Activated CD4-positive, alpha-beta T cell treated with anti-CD3 and anti-CD28 coated beads, Interleukin-2, amount 10 ng/mL, durations not matched to agents 24 days and 14 days (primary cell): ENCODE data around the gene ADARB2. TPM values are rescaled to one million over a fixed set of nuclear protein-coding genes. Genes with fewer than 3 reads are reported as not detected.

Source experiments
- DNase-seq: peaks from one replicate; pipeline ENCODE4 v3.0.0; 2022
- H3K27ac Mint-ChIP-seq: one replicate; pipeline ENCODE4 v1.8.0; 2022; ENCODE audit warnings: mild to moderate bottlenecking, mixed read lengths
- H3K27me3 Mint-ChIP-seq: one replicate; pipeline ENCODE4 v1.8.0; 2022; ENCODE audit warnings: mixed read lengths
- H3K36me3 Mint-ChIP-seq: one replicate; pipeline ENCODE4 v1.8.0; 2022; ENCODE audit warnings: low read depth, mild to moderate bottlenecking, mixed read lengths
- H3K4me1 Mint-ChIP-seq: one replicate; pipeline ENCODE4 v1.8.0; 2021; ENCODE audit warnings: mixed read lengths
- H3K4me3 Mint-ChIP-seq: one replicate; pipeline ENCODE4 v1.8.0; 2022; ENCODE audit warnings: mild to moderate bottlenecking, moderate library complexity, mixed read lengths
- H3K9me3 Mint-ChIP-seq: one replicate; pipeline ENCODE4 v1.8.0; 2021; ENCODE audit warnings: mixed read lengths
- intact Hi-C: fragments of 100-400 bp; cut with micrococcal nuclease; formaldehyde crosslinking; loops from one replicate; pipeline ENCODE4 v1.15.1; 2023
- total RNA-seq: library from RNA; stranded (reverse); gene quantifications from 2 replicates; pipeline ENCODE4 v1.2.3, GENCODE V29; 2022

The ADARB2 gene
- total RNA-seq, 1 donor from 2014 or later = not detected

GRCh38 chr10:1274111-1274661 is 463.1 kb downstream of the ADARB2 start:
- H3K36me3 Mint-ChIP-seq = no peaks in the 10 kb centered on the region
- H3K4me3 Mint-ChIP-seq = no peak overlapping the region
- intact Hi-C loops = no loop called here
- no peak overlapping the region for H3K27ac Mint-ChIP-seq
- no peaks in the 10 kb centered on the region for H3K9me3 Mint-ChIP-seq
- H3K27me3 Mint-ChIP-seq = peaks cover 9% of the 10 kb centered on the region
- DNase-seq = no peak
- no peaks in the 10 kb centered on the region for H3K4me1 Mint-ChIP-seq

- Mint-ChIP-seq H3K27me3 (peaks cover 8% of the 10 kb centered on the region), H3K4me1 (no peaks in the 10 kb centered on the region), H3K27ac (no peak overlapping the region), H3K9me3 (no peaks in the 10 kb centered on the region), H3K4me3 (no peak overlapping the region), H3K36me3 (no peaks in the 10 kb centered on the region)
- no peak for DNase-seq
- intact Hi-C loops = no loop called here
Observed at GRCh38 chr10:1273372-1274105, 463.8 kb downstream of the ADARB2 start.

GRCh38 chr10:1272777-1273161 is 464.6 kb downstream of the ADARB2 start:
- intact Hi-C loops = no loop called here
- Mint-ChIP-seq H3K4me3 (no peak overlapping the region), H3K27ac (no peak overlapping the region), H3K4me1 (no peaks in the 10 kb centered on the region), H3K27me3 (peaks cover 6% of the 10 kb centered on the region), H3K9me3 (no peaks in the 10 kb centered on the region), H3K36me3 (no peaks in the 10 kb centered on the region)
- DNase-seq = no peak

- Mint-ChIP-seq H3K4me1 (no peaks in the 10 kb centered on the region), H3K4me3 (no peak overlapping the region), H3K36me3 (no peaks in the 10 kb centered on the region), H3K27ac (no peak overlapping the region), H3K27me3 (peaks cover 4% of the 10 kb centered on the region), H3K9me3 (no peaks in the 10 kb centered on the region)
- no peak for DNase-seq
- intact Hi-C loops = no loop called here
Observed at GRCh38 chr10:1272079-1272776, 465.1 kb downstream of the ADARB2 start.

GRCh38 chr10:1270906-1271305 is 466.4 kb downstream of the ADARB2 start:
- H3K27ac Mint-ChIP-seq = no peak overlapping the region
- no peak overlapping the region for H3K4me3 Mint-ChIP-seq
- H3K4me1 Mint-ChIP-seq = no peaks in the 10 kb centered on the region
- H3K9me3 Mint-ChIP-seq = no peaks in the 10 kb centered on the region
- intact Hi-C loops = no loop called here
- H3K36me3 Mint-ChIP-seq = no peaks in the 10 kb centered on the region
- no peak for DNase-seq
- peaks cover 2% of the 10 kb centered on the region for H3K27me3 Mint-ChIP-seq

- Mint-ChIP-seq H3K9me3 (no peaks in the 10 kb centered on the region), H3K36me3 (no peaks in the 10 kb centered on the region), H3K27me3 (peaks cover 2% of the 10 kb centered on the region), H3K4me3 (no peak overlapping the region), H3K27ac (no peak overlapping the region), H3K4me1 (no peaks in the 10 kb centered on the region)
- no peak for DNase-seq
- intact Hi-C loops = no loop called here
Observed at GRCh38 chr10:1270490-1270889, 466.8 kb downstream of the ADARB2 start.

- Mint-ChIP-seq H3K27ac (no peak overlapping the region), H3K4me3 (no peak overlapping the region), H3K36me3 (no peaks in the 10 kb centered on the region), H3K4me1 (no peaks in the 10 kb centered on the region), H3K9me3 (no peaks in the 10 kb centered on the region), H3K27me3 (peaks cover 5% of the 10 kb centered on the region)
- DNase-seq = no peak
- intact Hi-C loops = no loop called here
Observed at GRCh38 chr10:1268831-1269230, 468.5 kb downstream of the ADARB2 start.

GRCh38 chr10:1267568-1267967 is 469.8 kb downstream of the ADARB2 start:
- no peaks in the 10 kb centered on the region for H3K9me3 Mint-ChIP-seq
- no peak overlapping the region for H3K4me3 Mint-ChIP-seq
- H3K27ac Mint-ChIP-seq = no peak overlapping the region
- H3K36me3 Mint-ChIP-seq = no peaks in the 10 kb centered on the region
- H3K27me3 Mint-ChIP-seq = peaks cover 5% of the 10 kb centered on the region
- no peaks in the 10 kb centered on the region for H3K4me1 Mint-ChIP-seq
- intact Hi-C loops = no loop called here
- no peak for DNase-seq

- Mint-ChIP-seq H3K27ac (no peak overlapping the region), H3K36me3 (no peaks in the 10 kb centered on the region), H3K27me3 (peaks cover 5% of the 10 kb centered on the region), H3K4me1 (no peaks in the 10 kb centered on the region), H3K9me3 (no peaks in the 10 kb centered on the region), H3K4me3 (no peak overlapping the region)
- intact Hi-C loops = no loop called here
- DNase-seq = no peak
Observed at GRCh38 chr10:1267148-1267547, 470.2 kb downstream of the ADARB2 start.

GRCh38 chr10:1266033-1266802 is 471.1 kb downstream of the ADARB2 start:
- intact Hi-C loops = no loop called here
- Mint-ChIP-seq H3K9me3 (no peaks in the 10 kb centered on the region), H3K27me3 (peaks cover 5% of the 10 kb centered on the region), H3K4me1 (no peaks in the 10 kb centered on the region), H3K36me3 (no peaks in the 10 kb centered on the region), H3K4me3 (no peak overlapping the region), H3K27ac (no peak overlapping the region)
- DNase-seq = no peak

- intact Hi-C loops = no loop called here
- Mint-ChIP-seq H3K27ac (no peak overlapping the region), H3K9me3 (no peaks in the 10 kb centered on the region), H3K4me1 (no peaks in the 10 kb centered on the region), H3K27me3 (peaks cover 6% of the 10 kb centered on the region), H3K4me3 (no peak overlapping the region), H3K36me3 (no peaks in the 10 kb centered on the region)
- DNase-seq = peak; percentile 25
Observed at GRCh38 chr10:1264001-1264400, 473.3 kb downstream of the ADARB2 start.

- peak; percentile 31 for DNase-seq
- H3K4me3 Mint-ChIP-seq = no peak overlapping the region
- intact Hi-C loops = no loop called here
- peaks cover 7% of the 10 kb centered on the region for H3K4me1 Mint-ChIP-seq
- H3K27me3 Mint-ChIP-seq = peaks cover 28% of the 10 kb centered on the region
- no peak overlapping the region for H3K27ac Mint-ChIP-seq
- H3K36me3 Mint-ChIP-seq = no peaks in the 10 kb centered on the region
- peaks cover 9% of the 10 kb centered on the region for H3K9me3 Mint-ChIP-seq
Observed at GRCh38 chr10:1257274-1257673, 480.1 kb downstream of the ADARB2 start.

- peaks cover 29% of the 10 kb centered on the region for H3K27me3 Mint-ChIP-seq
- DNase-seq = no peak
- no peak overlapping the region for H3K27ac Mint-ChIP-seq
- intact Hi-C loops = no loop called here
- no peak overlapping the region for H3K4me3 Mint-ChIP-seq
- H3K4me1 Mint-ChIP-seq = peaks cover 7% of the 10 kb centered on the region
- H3K36me3 Mint-ChIP-seq = no peaks in the 10 kb centered on the region
- peaks cover 9% of the 10 kb centered on the region for H3K9me3 Mint-ChIP-seq
Observed at GRCh38 chr10:1256432-1256725, 480.9 kb downstream of the ADARB2 start.
